NCI-H146 treated with DMSO at 0.1 percent for 48 hours (cell line): ENCODE data around the gene POU6F2.
"Not testable (repeated sequence)": the region's sequence is repeated elsewhere in the genome, so short reads cannot be mapped to it uniquely, and the experiment has no call there.

Experiments used
- DNase-seq: peaks from one replicate; lab custom pipeline; 2025; ENCODE audit not compliant: unreplicated experiment; lab: John Stamatoyannopoulos, UW

Gene POU6F2

DNA sequence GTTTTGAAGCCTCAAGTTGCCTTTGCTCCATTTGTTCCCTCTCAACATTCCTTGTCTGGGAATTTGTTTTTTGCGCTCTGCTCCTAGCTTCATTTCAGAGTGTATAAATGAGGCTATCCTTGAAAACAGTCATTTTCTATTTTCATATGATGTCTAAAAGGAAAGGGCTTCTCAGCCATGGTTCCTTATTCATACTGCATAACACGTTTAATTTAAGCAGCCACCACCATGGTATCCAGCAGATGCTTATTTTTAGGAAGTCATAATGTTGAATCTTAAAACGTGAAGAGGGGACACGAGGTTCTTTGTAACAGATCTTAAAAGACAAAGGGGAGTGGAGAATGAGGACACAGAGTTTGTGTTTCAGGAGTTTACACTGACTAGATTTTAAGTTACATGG lies 14.5 kb downstream of the POU6F2 start:
- DNase-seq, result no peak

GRCh38 chr7:39001595-39001994 lies 23.9 kb downstream of the POU6F2 start:
- no peak for DNase-seq

- DNase-seq, result no peak
Measured at GRCh38 chr7:39002755-39003154, 25.0 kb downstream of the POU6F2 start.

DNA sequence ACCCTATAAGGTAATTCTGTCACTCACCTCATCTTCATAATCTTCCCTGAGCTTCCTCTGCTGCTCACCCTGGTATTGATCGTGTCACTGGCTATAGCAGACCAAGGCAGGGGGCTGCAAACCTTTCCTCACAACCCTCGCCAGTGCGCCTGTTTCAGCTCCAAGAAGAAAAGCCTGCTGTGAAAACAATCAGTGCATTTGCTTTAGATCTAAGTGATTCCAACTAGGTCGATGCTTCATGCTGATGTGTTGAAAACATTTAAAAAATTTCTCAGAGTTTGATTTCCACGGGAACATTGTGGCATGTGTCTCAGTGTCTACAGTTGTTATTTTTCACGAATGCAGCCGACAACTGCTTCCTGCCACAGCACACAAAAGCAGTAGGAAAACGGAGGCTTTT lies 27.3 kb downstream of the POU6F2 start:
- DNase-seq, result peak; percentile 57

DNA sequence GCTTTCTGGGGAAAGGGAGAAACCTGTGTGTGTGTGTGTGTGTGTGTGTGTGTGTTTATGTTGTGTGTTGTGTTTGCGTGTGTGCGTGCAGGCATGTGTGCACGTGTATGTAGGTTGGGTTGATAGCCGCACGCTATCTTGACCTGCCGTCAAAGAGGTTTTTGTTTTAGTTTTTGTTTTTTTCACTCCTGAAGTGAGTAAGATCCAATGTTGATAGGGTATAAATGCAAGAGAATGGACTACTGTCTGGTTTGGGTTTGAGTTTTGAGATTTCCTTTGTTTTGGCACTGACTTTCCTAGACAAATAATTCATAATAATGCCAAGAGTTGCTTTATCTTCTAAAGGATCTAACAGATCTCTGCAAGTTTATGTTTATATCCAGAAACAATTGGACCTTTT lies 27.8 kb downstream of the POU6F2 start:
- DNase-seq, result no peak

GRCh38 chr7:39013049-39013939 lies 35.6 kb downstream of the POU6F2 start:
- not testable (repeated sequence) for DNase-seq

- no peak for DNase-seq
Measured at GRCh38 chr7:39016609-39017008, 38.9 kb downstream of the POU6F2 start.

DNA sequence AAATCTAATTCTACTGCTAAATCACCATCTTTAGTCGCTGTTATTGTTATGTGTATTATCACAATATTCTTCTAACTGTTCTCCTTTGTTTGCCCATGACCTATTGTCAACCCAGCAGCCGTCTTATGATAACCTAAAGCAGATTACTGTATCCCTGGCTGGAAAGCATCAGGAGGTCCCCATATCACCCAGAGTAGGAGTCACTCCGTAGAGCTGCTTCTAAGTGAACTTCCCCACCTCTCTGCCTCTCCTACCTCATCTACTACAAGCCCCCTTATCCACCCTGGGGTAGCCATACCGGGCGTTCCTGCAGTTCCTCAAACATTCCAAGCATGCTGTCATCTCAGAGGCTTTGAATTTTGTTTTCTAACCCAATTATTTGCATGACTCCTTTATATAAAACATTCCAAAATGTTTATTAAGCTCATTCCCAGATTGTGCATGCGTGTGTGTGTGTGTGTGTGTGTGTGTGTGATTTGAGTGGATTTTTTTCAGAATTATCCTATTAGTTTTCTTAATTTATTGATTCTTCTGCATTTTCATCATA lies 39.7 kb downstream of the POU6F2 start:
- peak; percentile 9 for DNase-seq

- DNase-seq, result no peak
Measured at GRCh38 chr7:39022796-39023195, 45.1 kb downstream of the POU6F2 start.

DNA sequence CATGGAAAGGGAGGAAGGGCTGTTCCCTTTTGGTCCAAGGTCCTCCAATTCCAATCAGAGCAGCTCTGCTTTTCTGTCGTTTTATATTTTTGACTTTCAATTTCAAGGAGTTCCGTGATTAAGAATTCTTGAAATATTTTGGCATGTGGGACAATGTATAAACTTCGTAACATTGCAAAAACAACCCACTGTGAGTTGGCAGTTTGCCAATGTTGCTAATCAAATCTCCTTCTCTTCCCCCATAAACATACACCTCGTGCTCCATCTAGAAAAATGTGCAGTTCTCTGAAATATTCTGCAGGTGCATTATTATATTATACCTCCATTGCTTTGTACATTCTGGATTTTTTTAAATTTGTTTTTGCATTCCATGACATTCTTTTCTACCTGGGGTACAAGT lies 49.8 kb downstream of the POU6F2 start:
- no peak for DNase-seq

DNA sequence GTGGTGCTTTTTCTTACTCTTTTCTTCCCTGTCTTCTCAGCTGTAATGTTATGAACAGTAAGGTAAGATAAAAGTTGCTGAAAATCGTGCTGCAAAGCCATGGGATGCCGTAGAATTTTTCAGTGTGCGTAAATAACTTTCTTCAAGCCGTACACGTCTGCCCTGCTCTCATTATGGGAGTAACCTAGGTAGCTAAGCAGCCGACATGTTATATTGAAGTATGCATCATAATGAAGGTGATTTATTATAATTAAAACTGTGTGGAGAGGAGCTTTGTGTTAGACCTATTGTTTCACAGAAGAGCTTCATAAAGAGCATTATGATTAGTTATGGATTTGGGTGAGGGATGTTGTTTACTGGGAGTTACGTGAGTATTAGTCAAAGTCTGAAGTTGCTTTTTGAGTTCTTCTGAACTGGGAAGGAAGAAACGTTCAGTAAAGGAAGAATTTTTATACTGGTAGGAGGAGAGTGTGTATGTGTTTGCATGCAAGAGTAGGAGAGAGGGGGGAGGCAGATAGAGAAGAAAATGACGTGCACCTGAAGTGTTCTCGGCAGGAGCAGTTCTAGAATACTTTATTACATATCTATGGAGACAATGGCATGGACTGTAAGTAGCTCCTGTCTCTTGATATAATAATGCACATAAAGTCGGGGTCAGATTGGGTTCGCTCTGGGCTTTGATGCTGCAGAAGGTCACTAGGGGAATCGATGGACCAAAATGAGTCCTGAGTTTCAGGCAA lies 56.3 kb downstream of the POU6F2 start:
- no peak for DNase-seq

DNA sequence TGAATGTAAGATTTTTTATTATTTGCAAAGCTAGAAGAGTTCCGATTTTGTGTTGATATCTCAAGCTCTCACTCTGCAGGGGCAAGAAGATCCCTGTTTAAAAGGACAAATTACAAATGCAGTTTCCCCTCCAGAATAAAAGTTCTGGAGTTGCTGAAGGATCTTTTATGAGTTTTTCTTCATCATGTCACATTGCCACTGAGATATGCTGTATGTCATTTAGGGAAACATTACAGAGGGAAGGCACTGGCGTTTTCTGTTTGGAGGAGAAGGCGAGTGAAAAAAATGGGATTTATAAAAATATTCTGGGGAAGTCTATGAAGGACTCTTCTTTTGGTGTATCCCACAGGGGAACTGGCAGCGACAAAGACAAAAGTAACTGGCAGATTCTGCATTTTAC lies 57.4 kb downstream of the POU6F2 start:
- DNase-seq, result no peak

DNA sequence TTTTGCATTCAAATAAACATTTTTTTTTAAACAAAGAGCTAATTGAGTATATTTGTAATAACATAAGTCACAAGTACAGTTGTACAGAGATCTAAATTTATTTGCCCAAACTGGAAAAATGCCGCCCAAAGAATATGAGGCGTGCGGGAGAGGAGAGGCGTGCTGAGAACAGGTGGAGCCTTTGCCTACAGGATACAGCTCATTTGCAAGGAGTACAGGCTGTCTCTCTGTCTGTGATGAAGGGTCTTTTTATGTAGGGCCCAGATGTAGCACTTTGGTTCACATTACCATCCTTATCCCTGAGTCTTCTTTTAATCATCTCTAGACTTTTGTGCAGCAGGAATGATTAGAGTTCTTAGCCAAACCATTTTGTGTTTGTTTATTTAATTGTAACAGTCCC lies 58.2 kb downstream of the POU6F2 start:
- DNase-seq, result no peak

- peak; percentile 81 for DNase-seq
Measured at GRCh38 chr7:39042670-39043069, 65.0 kb downstream of the POU6F2 start.

DNA sequence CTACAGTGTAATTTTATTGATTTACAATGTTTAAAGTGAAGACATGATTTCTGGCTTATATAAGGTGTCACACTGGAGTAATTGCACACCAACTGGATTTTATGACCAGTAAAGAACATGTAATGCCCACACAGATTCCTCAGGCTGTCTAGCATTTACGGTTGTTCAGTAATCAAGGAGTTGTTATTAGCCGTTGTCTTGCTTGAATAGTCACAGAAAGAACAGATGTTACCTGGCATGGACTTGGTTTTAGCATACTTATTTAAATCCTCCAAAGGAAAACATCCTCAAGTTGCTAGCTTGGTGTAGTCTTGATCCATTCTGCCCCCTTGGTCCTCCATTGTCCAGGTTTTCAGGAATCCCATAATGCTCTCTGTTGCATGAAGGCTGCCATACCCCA lies 65.8 kb downstream of the POU6F2 start:
- DNase-seq, result no peak

GRCh38 chr7:39044489-39044888 lies 66.8 kb downstream of the POU6F2 start:
- no peak for DNase-seq

- no peak for DNase-seq
Measured at GRCh38 chr7:39045231-39045630, 67.5 kb downstream of the POU6F2 start.

- no peak for DNase-seq
Measured at GRCh38 chr7:39051279-39051678, 73.6 kb downstream of the POU6F2 start.

DNA sequence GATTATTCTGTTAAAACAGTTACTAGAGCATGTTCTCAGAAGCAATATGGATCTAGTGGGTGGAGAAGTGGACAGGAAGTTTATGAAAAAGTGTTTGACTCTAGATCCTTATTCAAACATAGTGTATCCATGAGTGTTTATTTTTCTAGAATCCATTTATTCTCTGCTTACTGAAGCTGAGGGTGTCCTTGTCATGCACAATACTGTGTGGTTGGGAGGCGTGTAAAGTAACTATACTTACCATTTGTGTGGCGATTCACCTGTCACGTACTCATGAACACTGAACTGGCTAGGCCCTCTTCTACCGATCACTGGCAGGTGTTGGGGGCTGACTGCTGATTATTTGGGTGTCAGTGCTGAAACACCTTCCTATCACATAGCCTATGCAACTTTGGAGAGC lies 74.0 kb downstream of the POU6F2 start:
- no peak for DNase-seq

- DNase-seq, result peak; percentile 68
Measured at GRCh38 chr7:39054731-39055130, 77.0 kb downstream of the POU6F2 start.

- DNase-seq, result no peak
Measured at GRCh38 chr7:39056153-39056552, 78.4 kb downstream of the POU6F2 start.

GRCh38 chr7:39062811-39063210 lies 85.1 kb downstream of the POU6F2 start:
- DNase-seq, result no peak
